ENCODE data around the gene ADAMTS5. TPM values are rescaled to one million over a fixed set of nuclear protein-coding genes. Genes with fewer than 3 reads are reported as not detected.

The ADAMTS5 gene
- total and polyA plus RNA-seq, 2 of the 13 experiments (the other 11 are each of a cell fraction or from before 2014, with no cell fraction given) = not detected

DNA sequence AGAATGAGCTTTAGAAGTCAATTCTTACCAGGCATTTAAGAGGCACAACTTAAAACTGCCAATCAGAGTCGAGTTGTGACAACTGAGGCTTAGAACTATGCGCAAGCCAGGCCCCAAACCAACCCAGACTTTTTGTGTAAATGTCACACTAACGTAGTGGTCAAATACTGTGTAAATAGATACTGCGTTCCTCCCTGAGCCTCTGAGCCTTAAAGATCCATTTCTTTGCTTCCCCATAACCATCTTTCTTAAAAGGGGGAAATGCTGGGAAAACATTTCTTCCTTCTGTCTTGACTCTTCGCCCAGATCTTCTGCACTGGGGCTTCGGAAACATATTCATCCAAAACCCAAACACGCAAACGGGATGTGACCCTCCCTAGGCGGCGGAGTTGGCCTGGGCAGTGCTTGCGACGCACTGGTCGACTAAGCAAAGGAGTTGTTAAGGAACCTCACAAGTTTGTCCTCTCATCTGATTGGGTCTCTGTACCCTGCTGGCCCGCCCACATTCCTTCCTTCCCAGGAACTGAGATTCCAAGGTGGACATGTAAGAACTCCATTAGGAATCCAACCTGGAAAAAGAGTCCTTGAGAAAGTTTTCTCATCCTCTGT lies 2.6 kb downstream of the ADAMTS5 start (continued):
- TF ChIP-seq, protein P1, sequence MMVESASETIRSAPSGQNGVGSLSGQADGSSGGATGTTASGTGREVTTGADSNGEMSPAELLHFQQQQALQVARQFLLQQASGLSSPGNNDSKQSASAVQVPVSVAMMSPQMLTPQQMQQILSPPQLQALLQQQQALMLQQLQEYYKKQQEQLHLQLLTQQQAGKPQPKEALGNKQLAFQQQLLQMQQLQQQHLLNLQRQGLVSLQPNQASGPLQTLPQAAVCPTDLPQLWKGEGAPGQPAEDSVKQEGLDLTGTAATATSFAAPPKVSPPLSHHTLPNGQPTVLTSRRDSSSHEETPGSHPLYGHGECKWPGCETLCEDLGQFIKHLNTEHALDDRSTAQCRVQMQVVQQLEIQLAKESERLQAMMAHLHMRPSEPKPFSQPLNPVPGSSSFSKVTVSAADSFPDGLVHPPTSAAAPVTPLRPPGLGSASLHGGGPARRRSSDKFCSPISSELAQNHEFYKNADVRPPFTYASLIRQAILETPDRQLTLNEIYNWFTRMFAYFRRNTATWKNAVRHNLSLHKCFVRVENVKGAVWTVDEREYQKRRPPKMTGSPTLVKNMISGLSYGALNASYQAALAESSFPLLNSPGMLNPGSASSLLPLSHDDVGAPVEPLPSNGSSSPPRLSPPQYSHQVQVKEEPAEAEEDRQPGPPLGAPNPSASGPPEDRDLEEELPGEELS (CRISPR knock-in tag; IDR thresholded peaks at IDR 0.05) = no peak
- TF ChIP-seq ZNF883 (CRISPR knock-in tag; IDR thresholded peaks at IDR 0.05; ENCODE audit: not compliant biosample characterization) (no peak), DNMT3B (CRISPR knock-in tag; conservative IDR thresholded peaks at IDR 0.05) (no peak), NRL (CRISPR knock-in tag; IDR thresholded peaks at IDR 0.05; ENCODE audit: borderline replicate concordance) (no peak), HOXD1 (CRISPR knock-in tag; IDR thresholded peaks at IDR 0.05) (no peak), SP140L (CRISPR knock-in tag; IDR thresholded peaks at IDR 0.05; ENCODE audit: borderline replicate concordance) (no peak)
- TF ChIP-seq, protein P2, sequence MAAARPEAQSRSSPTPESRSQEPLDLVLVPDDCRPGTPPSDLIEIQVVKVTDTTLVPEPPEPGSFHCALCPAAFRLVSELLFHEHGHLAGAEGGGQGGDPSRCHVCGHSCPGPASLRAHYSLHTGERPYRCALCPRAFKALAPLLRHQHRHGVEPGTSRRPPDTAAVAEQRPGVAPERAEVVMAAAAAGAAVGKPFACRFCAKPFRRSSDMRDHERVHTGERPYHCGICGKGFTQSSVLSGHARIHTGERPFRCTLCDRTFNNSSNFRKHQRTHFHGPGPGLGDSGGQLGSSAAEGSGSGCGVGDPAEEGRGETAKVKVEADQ (CRISPR knock-in tag; IDR thresholded peaks at IDR 0.05; ENCODE audit: borderline replicate concordance) = no peak
- TF ChIP-seq, protein P3, sequence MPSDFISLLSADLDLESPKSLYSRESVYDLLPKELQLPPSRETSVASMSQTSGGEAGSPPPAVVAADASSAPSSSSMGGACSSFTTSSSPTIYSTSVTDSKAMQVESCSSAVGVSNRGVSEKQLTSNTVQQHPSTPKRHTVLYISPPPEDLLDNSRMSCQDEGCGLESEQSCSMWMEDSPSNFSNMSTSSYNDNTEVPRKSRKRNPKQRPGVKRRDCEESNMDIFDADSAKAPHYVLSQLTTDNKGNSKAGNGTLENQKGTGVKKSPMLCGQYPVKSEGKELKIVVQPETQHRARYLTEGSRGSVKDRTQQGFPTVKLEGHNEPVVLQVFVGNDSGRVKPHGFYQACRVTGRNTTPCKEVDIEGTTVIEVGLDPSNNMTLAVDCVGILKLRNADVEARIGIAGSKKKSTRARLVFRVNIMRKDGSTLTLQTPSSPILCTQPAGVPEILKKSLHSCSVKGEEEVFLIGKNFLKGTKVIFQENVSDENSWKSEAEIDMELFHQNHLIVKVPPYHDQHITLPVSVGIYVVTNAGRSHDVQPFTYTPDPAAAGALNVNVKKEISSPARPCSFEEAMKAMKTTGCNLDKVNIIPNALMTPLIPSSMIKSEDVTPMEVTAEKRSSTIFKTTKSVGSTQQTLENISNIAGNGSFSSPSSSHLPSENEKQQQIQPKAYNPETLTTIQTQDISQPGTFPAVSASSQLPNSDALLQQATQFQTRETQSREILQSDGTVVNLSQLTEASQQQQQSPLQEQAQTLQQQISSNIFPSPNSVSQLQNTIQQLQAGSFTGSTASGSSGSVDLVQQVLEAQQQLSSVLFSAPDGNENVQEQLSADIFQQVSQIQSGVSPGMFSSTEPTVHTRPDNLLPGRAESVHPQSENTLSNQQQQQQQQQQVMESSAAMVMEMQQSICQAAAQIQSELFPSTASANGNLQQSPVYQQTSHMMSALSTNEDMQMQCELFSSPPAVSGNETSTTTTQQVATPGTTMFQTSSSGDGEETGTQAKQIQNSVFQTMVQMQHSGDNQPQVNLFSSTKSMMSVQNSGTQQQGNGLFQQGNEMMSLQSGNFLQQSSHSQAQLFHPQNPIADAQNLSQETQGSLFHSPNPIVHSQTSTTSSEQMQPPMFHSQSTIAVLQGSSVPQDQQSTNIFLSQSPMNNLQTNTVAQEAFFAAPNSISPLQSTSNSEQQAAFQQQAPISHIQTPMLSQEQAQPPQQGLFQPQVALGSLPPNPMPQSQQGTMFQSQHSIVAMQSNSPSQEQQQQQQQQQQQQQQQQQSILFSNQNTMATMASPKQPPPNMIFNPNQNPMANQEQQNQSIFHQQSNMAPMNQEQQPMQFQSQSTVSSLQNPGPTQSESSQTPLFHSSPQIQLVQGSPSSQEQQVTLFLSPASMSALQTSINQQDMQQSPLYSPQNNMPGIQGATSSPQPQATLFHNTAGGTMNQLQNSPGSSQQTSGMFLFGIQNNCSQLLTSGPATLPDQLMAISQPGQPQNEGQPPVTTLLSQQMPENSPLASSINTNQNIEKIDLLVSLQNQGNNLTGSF (CRISPR knock-in tag; IDR thresholded peaks at IDR 0.05) = no peak

Data from HepG2 (cell line).